GM19043 (cell line): ENCODE data around the gene SIT1.

Experiments
- ATAC-seq: cut with Tn5 transposase; IDR thresholded peaks from one replicate; pipeline ENCODE4 v1.9.1; 2021; ENCODE audit warnings: low read depth; ENCODE audit not compliant: unreplicated experiment

SIT1 gene, protein sequence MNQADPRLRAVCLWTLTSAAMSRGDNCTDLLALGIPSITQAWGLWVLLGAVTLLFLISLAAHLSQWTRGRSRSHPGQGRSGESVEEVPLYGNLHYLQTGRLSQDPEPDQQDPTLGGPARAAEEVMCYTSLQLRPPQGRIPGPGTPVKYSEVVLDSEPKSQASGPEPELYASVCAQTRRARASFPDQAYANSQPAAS

DNA sequence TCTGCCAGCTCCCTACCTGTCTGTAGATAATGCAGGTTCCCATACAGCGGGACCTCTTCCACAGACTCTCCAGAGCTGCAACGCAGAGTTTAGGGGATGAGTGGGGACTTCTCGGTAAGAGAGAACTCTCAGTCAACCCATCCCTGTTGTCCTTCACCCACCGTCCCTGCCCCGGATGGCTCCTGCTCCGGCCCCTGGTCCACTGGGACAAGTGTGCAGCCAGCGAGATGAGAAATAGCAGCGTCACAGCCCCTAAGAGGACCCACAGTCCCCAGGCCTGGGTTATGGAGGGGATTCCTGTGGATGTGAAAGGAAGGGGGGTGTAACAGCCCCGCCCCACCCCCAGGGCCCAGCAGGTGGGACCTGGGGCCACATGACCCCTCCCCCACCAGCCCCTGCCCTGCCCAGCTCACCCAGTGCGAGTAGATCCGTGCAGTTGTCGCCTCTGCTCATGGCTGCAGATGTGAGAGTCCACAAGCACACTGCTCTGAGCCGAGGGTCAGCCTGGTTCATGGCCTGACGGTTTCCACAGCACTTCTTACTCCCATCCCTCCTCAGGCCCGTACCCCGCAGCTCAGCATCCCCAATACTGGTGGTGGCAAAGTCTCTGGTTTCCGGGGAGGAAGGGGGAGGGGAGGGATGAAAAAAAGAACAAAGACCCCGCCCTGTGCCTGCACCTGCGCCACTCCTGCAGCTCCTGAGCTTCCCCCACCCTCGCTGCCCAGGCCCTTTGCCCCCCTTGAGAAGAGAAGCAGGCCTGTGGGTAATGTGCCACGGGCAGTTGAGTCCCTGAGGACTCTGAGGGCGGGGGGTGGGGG, at the start of gene SIT1:
SIT1 (minus strand) TSS at position 591 of the 818 bp plus-strand sequence; CDS start at position 513, 78 bp downstream.
- no peak for ATAC-seq

DNA sequence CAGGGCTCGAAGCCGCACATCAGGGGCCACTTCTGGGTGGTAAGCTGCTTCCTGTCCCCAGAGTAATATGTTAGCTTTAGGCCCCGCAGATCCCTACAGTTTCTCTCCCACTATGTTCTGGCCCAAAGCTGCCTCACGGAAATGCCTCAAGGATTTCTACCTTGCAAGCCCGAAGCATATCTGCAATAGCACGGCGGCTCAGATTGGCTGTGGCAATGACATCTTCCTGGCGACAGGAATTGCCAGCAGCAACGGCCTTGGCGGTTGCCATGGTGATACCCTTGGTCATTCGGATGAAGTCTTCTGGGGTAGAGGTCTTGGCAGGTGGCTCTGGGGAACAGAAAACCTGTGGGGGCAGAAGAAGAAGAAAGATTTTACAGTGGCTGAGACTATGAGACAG, 49.3 kb upstream of the SIT1 start:
- no peak for ATAC-seq

DNA sequence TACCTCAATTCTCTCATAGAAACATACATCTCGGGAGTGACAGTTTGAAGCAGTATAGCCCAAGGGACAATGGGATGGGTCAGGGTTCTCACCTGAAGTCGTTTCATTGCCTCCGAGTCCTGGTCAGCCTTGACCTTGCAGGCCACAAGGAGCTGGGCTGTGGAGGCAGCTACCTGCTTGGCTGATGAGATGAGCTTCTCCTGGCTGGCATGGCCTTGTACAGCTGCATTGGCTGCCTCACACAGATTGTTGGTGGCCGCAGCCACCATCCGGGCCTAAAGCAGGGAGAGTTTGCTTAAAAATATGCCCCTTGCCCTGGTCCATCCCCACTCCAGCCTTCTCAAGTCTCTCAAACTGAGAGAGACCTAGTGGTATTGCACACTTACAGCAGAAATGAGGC, 47.5 kb upstream of the SIT1 start:
- no peak for ATAC-seq

DNA sequence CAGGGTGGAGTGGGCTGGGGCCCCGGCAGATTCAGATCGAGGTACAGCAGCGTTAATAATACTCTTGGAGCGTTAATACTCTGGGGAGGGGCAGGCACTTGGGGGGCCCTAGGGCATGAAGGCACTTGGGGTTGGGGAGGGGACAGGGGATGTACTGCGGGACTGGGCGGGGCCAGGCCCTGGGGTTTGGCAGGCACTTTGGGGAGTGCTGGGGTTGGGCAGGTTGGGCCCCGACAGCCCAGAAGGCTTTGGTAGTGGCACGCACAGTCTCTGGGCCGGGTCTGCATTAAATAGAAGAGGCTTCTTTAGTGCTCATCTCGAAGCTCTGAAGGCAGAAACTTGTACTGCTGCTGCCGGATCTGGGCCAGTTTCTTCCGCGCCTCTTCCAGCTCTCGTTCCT, 46.8 kb upstream of the SIT1 start:
- no peak for ATAC-seq

DNA sequence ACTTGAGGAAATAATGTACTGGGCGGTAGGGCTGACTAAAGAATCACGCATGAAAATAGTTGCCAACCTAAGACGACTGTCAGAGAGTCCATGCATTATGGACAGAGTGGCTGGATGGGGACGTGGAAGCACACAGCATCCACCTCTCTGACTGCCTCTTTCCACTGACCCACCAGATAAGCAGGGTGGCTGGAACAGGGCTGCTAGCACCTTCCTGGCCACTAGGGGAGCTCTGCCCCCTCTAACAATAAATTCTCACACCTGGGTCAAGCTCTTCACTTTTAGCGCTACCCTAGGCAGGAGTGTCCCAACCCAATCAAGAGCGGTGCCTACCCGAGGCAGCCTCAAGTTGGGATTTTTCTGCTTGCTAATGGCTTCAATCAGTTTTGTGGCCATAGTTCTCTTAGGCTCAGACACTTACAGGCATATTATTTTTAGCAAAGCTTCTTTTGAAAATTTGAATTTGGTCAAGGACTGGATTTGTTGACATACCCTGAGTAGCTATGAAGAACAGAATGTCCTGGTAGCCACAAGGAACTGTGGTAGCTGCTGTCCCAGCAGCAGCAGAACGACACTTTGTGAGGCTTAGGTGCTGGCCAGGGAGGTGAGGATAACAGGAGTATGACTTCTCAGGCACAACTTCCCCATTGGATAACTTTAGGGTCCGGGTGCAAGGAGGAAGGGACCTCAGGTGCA, 45.9 kb upstream of the SIT1 start:
- peak; percentile 71 for ATAC-seq

DNA sequence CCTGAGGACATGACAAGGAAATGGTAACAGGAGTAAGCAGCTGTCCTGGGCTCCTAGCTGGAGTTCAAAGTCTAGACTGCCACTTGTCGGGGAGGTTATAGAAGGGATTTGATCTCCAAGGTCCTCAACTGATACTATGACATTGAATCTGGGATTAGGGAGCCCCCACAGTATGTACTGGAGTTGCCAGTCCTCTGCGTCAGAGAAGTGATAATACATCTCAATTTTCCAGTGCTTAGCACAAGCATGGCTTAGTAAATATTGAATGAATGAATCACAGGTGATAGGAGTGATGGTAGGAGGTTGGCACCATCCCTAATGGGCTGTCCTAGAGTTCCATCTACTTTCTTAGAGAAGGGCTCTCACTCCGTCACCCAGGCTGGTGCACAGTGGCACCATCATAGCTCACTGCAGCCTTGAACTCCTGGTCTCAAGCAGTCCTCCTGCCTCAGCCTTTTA, 45.2 kb upstream of the SIT1 start:
- no peak for ATAC-seq

DNA sequence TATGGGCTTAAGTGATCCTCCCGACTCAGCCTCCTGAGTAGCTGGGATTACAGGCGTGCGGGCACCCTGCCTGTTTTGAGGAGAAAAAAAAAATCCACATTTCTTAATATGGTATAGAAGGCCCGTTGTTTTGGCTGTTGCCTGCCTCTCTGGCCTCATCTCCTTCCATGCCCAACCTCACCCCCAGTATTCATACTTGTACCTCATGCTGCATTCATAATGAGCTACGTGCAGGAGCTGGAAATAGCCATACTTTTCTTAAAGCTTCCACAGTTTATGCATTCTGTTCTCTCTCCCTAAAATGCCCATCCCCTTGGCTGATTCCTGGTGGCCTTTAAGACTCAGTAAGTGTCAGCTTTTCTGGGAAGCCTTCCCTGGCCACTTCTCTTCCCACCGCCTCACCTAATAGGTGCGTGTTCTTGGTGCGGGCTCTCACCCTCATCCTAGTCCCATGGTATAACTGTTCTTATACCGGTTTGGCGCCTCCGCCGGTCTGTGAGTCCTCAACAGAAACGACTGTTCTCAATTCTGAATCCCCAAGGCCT, 41.1 kb upstream of the SIT1 start:
- ATAC-seq = no peak

DNA sequence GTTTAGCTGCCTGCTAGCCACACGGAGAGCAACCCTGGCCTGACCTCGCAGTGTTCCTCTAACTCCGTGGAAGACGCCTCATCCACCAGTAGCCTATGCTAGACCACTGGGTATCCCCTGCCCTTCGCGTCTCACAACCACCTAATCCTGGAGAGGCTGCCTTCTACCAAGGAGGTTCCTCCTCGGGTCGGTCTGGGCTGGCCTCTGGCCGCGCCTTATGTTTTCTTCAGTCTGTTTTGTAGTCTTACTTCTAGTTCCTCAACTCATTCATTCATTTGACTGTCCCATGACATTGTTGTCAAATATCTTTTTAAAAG, 40.6 kb upstream of the SIT1 start:
- ATAC-seq = no peak

DNA sequence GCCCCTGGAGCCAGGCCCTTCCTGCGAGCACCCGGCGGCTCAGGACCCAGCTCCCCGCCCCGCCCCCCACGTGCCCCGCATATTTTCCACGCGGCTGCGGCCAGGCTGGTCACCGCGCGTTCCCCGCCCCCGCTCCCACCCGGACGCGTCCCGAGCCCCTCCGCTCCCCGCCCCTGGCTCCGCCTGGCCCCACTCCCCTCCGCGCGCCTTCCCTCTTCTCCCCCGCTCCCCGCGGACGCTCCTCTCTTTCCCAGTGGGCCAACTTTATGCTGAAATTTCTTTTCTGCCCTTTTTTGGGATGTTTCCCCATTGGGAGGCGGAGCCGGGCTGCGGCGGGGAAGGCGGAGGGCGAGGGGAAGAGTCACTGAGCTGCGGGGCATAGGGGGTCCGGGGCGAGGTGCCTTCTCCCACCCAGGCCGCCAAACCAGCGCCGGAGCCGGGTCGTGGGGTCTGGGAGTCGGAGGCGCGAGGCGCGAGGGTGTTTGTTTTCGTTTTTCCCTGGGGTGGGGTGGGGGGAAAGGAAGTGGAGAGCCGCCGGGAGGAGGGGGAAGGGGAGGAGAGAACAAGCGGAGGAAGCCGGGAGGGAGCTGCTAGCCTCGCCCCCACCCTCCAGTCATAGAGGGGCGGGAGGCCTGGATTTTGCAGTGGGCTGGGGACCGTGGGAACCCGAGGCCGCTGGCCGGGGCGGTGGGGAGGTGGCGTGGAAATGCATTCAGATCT, 40.0 kb upstream of the SIT1 start:
- ATAC-seq = no peak

DNA sequence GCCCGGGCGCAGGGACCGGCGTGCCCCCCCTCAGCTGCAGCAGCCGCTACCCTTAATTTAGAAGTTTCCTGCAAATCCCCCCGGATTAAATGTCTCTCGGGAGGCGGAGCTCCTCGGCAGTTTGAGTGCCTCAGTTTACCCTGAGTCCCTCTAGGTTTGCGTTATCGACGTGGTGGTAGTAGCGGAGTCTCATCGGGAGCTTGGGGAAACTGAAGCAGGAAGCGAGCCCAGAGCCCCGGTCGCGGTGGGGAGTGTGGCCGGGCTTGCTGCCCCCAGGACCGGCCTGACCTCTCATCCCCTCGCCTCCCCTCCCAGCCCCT, 39.5 kb upstream of the SIT1 start:
- no peak for ATAC-seq

DNA sequence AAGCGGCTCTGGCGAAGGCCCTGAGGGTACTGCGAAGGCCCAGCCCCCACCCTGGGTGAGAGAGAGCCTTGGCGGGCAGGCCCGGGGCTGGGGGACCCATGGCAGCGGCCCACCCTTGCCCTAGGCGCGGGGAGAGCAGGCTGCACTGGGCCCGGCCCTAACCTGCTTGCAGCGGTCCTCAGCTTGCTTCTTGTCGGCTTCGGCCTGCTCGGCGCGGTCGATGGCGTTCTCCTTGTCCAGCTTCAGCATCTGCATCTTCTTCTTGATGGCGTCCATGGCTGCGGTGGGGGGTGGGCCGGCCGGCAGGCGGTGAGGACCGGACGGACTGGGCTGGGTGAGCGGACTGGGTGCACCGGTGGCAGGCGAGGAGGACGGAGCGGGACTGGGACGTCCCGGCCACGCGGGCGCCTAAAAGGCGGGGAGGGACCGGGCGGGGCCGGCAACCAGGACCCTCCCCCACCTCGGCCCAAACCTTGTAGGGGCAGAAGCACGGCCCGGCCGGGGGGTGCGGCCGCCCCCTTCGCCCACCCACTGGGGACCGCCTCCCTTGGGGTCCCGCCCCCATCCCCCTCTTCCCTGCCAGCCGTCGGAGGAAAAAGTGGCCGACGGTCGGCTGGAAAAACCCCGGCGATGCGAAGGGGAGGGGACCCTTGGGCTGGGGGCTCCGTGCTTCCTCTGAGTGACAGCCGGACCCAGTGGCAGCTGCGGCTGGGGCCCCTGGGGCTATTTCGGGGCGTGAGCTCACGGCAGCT, 39.0 kb upstream of the SIT1 start, which contains the start of gene TPM2:
TPM2 (minus strand) TSS at position 384 of the 752 bp plus-strand sequence; CDS start at position 276, 108 bp downstream.
- ATAC-seq = no peak

DNA sequence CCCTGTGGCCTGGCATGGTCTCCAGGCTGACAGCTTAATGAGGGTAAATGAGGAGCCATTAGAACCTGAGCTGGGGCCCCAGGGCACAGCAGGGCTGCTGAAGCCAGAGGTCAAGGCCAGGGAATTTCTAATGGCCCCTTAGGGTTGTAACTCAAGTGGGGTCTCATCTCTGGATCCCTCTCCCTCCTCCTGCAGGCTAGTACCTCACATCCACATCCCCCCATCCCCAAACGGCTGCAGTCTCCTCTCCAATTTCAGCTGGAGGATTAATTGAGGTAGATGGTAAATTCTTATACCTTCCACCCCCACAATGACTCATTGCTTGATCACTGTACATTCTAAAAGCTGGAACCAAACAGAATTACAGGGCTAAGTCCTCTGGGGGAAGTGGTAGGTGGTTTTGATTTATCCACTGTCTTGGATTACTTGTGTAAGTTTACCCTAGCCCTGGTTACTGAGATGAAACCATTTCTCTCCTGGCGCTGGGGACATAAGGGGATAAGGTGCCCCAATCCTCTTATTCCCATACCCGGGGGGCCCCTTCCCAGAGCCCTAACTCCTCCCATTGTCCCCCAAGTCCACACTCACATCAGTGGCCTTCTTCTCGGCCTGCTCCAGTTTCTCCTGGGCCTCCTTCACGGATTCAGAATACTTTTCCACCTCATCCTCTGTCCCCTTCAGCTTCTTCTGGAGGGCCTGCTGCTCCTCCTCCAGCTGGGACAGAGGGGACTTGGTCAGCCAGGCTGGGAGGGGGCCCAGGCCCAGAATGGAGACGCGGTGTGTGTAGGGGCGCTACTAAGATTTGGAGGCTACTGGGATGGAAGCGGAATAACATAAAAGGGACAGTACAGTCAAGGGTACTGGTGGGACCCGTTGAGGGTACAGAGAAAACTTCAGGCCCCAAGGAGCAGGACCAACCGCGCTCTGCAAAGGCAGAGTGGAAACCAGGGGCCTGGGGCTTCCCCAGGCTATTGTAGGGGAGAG, 38.1 kb upstream of the SIT1 start:
- no peak for ATAC-seq

DNA sequence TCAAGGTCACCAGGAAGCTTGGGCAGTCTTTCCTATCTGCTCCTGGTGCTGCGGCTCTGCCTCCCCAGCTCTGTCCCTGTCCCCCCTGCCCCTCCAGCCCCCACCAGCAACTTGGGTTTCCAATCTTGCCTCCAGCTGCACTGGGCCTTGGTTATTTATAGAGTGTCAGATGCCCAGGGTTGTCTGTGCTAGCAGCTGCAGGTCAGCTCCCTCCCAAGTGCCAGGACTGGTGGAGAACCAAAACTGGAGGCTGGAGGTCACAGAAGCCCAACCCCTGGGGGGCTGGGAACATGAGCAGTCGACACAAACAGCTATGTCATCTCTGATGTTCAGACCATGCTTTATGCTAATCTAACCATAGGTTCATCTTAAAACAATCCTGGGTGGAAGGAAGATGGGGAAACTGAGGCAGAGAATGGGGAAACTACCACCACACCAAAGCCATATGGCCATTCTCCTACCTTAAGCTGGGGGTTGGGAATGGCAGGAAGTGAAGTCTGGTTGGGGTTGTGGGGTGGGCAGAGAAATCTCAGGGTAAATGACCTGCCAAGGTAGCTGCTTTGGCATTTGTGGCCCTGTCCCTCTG, 37.3 kb upstream of the SIT1 start:
- ATAC-seq = no peak

DNA sequence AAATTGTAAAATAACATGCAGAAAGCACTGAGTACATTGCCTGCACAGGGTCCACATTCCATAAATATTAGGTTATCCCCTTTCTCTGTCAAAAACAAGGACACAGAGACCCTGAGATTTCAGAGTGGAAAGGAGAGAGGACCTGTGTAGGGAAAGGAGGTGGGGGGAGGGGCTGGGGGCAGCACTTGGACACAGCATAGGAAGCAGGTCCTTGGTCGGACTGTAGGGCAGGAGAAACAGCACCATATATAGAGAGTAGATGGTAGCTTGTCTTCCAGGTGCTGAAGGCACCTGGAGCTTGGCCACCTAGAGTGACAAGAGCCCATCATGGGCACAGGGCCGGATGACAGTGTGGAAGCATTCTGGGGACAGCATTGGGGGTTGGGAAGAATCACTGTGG, 36.6 kb upstream of the SIT1 start:
- ATAC-seq = no peak

DNA sequence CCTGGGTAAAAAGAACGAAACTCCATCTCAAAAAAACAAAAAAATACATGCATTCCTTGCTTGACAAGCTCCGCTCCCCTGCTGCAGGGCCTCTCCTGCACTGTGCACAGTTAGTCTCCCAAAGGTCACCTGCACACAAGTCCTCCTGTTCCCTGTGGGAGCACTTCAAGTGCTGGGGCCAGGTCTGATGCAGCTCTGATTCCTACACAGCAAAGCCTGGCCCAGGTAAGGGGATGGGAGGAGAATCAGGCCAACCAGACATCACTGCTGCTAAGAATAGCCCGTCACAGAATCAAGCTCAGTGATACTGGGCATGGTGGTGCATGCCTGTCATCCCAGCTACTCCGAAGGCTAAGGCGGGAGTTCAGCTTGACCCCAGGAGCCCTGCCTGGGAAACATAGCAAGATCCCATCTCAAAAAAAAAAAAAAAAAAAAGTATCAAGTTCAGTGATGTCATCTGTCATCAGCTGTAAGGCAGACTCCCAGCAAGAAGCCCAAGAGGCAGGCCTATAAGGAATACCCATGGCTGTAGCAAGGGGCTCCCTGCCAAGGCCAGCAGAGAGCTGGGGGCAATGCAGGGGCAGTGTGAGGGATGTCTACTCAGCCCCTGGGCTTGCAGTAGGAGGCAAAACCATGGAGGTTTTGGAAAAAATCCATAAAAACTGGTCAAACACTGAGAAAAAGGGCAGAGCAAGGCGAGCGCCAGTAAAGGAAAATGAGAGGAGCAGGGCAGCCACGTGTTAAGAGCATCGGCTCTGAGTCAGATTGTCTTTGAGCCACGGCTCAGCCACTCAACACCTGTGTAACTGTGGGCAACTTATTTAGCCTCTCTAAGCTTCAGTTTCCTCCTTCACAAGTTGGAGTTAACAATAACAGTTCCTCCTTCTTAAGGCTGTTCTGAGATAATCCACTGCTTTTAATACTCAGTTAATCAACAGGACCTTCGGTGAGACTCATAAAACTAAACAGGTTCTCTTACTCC, 35.8 kb upstream of the SIT1 start:
- ATAC-seq = no peak

DNA sequence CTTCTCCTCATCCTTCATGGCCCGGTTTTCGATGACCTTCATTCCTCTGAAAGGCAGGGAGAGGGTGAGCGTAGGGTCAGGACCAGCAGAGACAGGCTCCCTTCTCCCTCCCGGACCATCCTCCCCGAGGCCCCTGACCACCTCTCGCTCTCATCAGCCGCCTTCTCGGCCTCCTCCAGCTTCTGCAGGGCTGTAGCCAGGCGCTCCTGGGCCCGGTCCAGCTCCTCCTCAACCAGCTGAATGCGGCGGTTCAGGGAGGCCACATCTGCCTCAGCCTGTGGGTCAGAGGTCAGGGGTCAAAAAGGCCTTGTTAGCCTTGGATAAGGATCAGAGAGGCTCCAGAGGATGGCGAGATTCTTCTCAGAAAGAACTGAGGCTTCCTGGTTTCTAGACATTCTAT, 34.8 kb upstream of the SIT1 start:
- no peak for ATAC-seq

DNA sequence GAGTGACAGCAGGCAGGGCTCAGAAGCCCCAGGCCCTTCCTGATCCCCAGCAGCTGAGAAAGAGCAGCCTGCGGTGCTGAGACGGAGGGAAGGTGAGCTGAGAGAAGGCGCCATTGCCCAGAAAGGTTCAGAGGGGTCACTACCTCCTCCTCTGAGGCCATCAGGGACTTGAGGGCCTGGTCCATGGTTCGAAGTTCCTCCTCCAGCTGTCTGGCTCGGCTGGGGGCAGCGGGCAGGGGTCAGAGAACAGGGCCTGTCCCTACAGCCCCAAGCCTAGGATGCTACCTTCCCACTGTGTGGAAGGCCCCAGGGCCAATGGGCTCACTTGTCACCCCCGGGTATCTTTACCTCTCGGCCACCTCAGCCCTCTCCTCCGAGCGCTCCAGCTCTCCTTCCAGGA, 34.2 kb upstream of the SIT1 start:
- no peak for ATAC-seq
